MG63 (cell line): Measurements from ENCODE around the gene NUDT8. TPM values are rescaled to one million over a fixed set of nuclear protein-coding genes. Genes with fewer than 3 reads are reported as not detected.
"Not testable (repeated sequence)": the region's sequence is repeated elsewhere in the genome, so short reads cannot be mapped to it uniquely, and the experiment has no call there.

Source experiments
- DNase-seq: peaks from one replicate; pipeline ENCODE4 v3.0.0-alpha.2; 2020
- H3K27me3 ChIP-seq: fragments of 250-450 bp; sonication (Bioruptor Pico); 2 replicates; pipeline ENCODE4 v1.5.1; 2020; ENCODE audit warnings: mild to moderate bottlenecking, moderate library complexity
- H3K36me3 ChIP-seq: fragments of 250-450 bp; sonication (Bioruptor Pico); 2 replicates; pipeline ENCODE4 v1.5.1; 2020; ENCODE audit warnings: mild to moderate bottlenecking, moderate library complexity
- H3K4me3 ChIP-seq: fragments of 250-450 bp; sonication (Bioruptor Pico); 2 replicates; pipeline ENCODE4 v1.5.1; 2020; ENCODE audit warnings: mild to moderate bottlenecking, moderate library complexity
- H3K9me3 ChIP-seq: fragments of 250-450 bp; sonication (Bioruptor Pico); 2 replicates; pipeline ENCODE4 v1.5.1; 2020; ENCODE audit warnings: mild to moderate bottlenecking, moderate library complexity
- total RNA-seq: library from RNA; depleted of rRNA; stranded (reverse); fragments of >200 nt; shearing (Covaris generic); gene quantifications from 2 replicates; pipeline ENCODE4 v1.2.3, GENCODE V29; 2014; ENCODE audit warnings: low replicate concordance

Gene NUDT8
- total RNA-seq, 1 experiment from 2014 or later = 15.0 TPM

- H3K36me3 ChIP-seq = no peaks in the 10 kb centered on the region
- no peak for DNase-seq
- no peaks in the 10 kb centered on the region for H3K27me3 ChIP-seq
- H3K9me3 ChIP-seq = no peaks in the 10 kb centered on the region
- H3K4me3 ChIP-seq = no peak overlapping the region
Measured at GRCh38 chr11:67663532-67664212, 33.9 kb upstream of the NUDT8 start.

- no peak for DNase-seq
- H3K27me3 ChIP-seq = no peaks in the 10 kb centered on the region
Measured at GRCh38 chr11:67662835-67663531, 33.2 kb upstream of the NUDT8 start.

GRCh38 chr11:67662142-67662834 is 32.6 kb upstream of the NUDT8 start:
- no peak for DNase-seq
- no peaks in the 10 kb centered on the region for H3K36me3 ChIP-seq

More at GRCh38 chr11:67662835-67663531, 33.2 kb upstream of the NUDT8 start:
- Histone ChIP-seq H3K36me3 (no peaks in the 10 kb centered on the region), H3K4me3 (no peak overlapping the region), H3K9me3 (no peaks in the 10 kb centered on the region)

GRCh38 chr11:67660752-67661151 is 31.0 kb upstream of the NUDT8 start:
- H3K36me3 ChIP-seq, H3K27me3 ChIP-seq, H3K9me3 ChIP-seq, H3K4me3 ChIP-seq, DNase-seq: not testable (repeated sequence)

More at GRCh38 chr11:67662142-67662834, 32.6 kb upstream of the NUDT8 start:
- Histone ChIP-seq H3K9me3 (no peaks in the 10 kb centered on the region), H3K27me3 (no peaks in the 10 kb centered on the region), H3K4me3 (no peak overlapping the region)

- not testable (repeated sequence) for H3K9me3 ChIP-seq, H3K4me3 ChIP-seq, H3K36me3 ChIP-seq, DNase-seq, H3K27me3 ChIP-seq
Measured at GRCh38 chr11:67659651-67660165, 30.0 kb upstream of the NUDT8 start.

GRCh38 chr11:67657300-67657699 is 27.6 kb upstream of the NUDT8 start:
- no peaks in the 10 kb centered on the region for H3K27me3 ChIP-seq
- DNase-seq = no peak
- 0 out of 2 replicates have a peak, but pooled peaks cover 2% of the 10 kb centered on the region for H3K9me3 ChIP-seq
- H3K4me3 ChIP-seq = no peak overlapping the region
- no peaks in the 10 kb centered on the region for H3K36me3 ChIP-seq

GRCh38 chr11:67656278-67656922 is 26.7 kb upstream of the NUDT8 start:
- H3K36me3 ChIP-seq = no peaks in the 10 kb centered on the region
- 0 out of 2 replicates have a peak, but pooled peaks cover 2% of the 10 kb centered on the region for H3K9me3 ChIP-seq
- no peaks in the 10 kb centered on the region for H3K27me3 ChIP-seq
- no peak for DNase-seq
- H3K4me3 ChIP-seq = no peak overlapping the region

GRCh38 chr11:67654225-67654624 is 24.5 kb upstream of the NUDT8 start:
- H3K9me3 ChIP-seq = 0 out of 2 replicates have a peak, but pooled peaks cover 2% of the 10 kb centered on the region
- no peak for DNase-seq
- no peaks in the 10 kb centered on the region for H3K36me3 ChIP-seq
- H3K4me3 ChIP-seq = no peak overlapping the region
- no peaks in the 10 kb centered on the region for H3K27me3 ChIP-seq

- Histone ChIP-seq H3K9me3 (0 out of 2 replicates have a peak, but pooled peaks cover 2% of the 10 kb centered on the region), H3K27me3 (no peaks in the 10 kb centered on the region), H3K36me3 (no peaks in the 10 kb centered on the region), H3K4me3 (no peak overlapping the region)
- no peak for DNase-seq
Measured at GRCh38 chr11:67652965-67653845, 23.5 kb upstream of the NUDT8 start.

- no peak for DNase-seq
- Histone ChIP-seq H3K36me3 (no peaks in the 10 kb centered on the region), H3K9me3 (0 out of 2 replicates have a peak, but pooled peaks cover 2% of the 10 kb centered on the region), H3K4me3 (no peak overlapping the region), H3K27me3 (no peaks in the 10 kb centered on the region)
Measured at GRCh38 chr11:67651976-67652781, 22.4 kb upstream of the NUDT8 start.

GRCh38 chr11:67649634-67650510 is 20.1 kb upstream of the NUDT8 start:
- H3K4me3 ChIP-seq = peak overlapping the region; percentile 52
- DNase-seq = no peak

GRCh38 chr11:67648796-67649613 is 19.3 kb upstream of the NUDT8 start:
- Histone ChIP-seq H3K36me3 (no peaks in the 10 kb centered on the region), H3K9me3 (no peaks in the 10 kb centered on the region), H3K27me3 (no peaks in the 10 kb centered on the region), H3K4me3 (no peak overlapping the region)
- DNase-seq = no peak

More at GRCh38 chr11:67649634-67650510, 20.1 kb upstream of the NUDT8 start:
- no peaks in the 10 kb centered on the region for H3K36me3 ChIP-seq
- H3K9me3 ChIP-seq = no peaks in the 10 kb centered on the region
- no peaks in the 10 kb centered on the region for H3K27me3 ChIP-seq

- H3K9me3 ChIP-seq = no peaks in the 10 kb centered on the region
- no peak for DNase-seq
- no peak overlapping the region for H3K4me3 ChIP-seq
- H3K27me3 ChIP-seq = no peaks in the 10 kb centered on the region
- H3K36me3 ChIP-seq = no peaks in the 10 kb centered on the region
Measured at GRCh38 chr11:67648140-67648795, 18.5 kb upstream of the NUDT8 start.
